Spleen (tissue), 7 donors: ENCODE measurements around the gene FSIP1.

Experiments
- POLR2A ChIP-seq, 3 donors: fragments of 450-650 bp; IDR thresholded peaks; one replicate each; pipeline ENCODE4 v1.5.1; 2017; ENCODE audit warnings: antibody characterized with exemption in 3 of 3, mild to moderate bottlenecking in 1 of 3
- TF ChIP-seq, protein P1 (sequence below), 11 experiments: fragments of 200-600 bp in 7 of 11; fragments of 450-650 bp in 4 of 11; sonication (generic) in 4 of 11; IDR thresholded peaks in 8 of 11; conservative IDR thresholded peaks in 3 of 11; 1 replicate in 7 of 11; 2 replicates in 4 of 11; pipeline versions ENCODE4 v1.4.0 to v1.8.0; 2016 to 2021; ENCODE audit warnings: antibody characterized with exemption in 11 of 11, inconsistent platforms in 4 of 11, mild to moderate bottlenecking in 1 of 11
- donor health status: DM: no; HTN: no; CAD: no; lungs with moderate emphysema.
- donor health status: DM: no; HTN: no; CAD: no.
- donor health status: DM: no; HTN: no; CAD: no.

DNA sequence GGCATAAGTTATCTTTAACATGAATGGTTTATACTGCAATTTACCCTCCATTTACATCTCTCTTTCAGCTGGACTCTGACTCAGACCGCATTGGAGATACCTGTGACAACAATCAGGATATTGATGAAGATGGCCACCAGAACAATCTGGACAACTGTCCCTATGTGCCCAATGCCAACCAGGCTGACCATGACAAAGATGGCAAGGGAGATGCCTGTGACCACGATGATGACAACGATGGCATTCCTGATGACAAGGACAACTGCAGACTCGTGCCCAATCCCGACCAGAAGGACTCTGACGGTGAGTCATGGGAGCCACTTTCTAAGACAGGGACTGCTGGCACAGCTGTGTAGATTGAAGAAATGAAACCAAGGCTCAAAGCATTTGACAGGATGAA, 190.1 kb downstream of the FSIP1 start:
- TF ChIP-seq, protein P1, sequence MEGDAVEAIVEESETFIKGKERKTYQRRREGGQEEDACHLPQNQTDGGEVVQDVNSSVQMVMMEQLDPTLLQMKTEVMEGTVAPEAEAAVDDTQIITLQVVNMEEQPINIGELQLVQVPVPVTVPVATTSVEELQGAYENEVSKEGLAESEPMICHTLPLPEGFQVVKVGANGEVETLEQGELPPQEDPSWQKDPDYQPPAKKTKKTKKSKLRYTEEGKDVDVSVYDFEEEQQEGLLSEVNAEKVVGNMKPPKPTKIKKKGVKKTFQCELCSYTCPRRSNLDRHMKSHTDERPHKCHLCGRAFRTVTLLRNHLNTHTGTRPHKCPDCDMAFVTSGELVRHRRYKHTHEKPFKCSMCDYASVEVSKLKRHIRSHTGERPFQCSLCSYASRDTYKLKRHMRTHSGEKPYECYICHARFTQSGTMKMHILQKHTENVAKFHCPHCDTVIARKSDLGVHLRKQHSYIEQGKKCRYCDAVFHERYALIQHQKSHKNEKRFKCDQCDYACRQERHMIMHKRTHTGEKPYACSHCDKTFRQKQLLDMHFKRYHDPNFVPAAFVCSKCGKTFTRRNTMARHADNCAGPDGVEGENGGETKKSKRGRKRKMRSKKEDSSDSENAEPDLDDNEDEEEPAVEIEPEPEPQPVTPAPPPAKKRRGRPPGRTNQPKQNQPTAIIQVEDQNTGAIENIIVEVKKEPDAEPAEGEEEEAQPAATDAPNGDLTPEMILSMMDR (IDR thresholded peaks at IDR 0.05 in 8 of 11, conservative IDR thresholded peaks at IDR 0.05 in 3 of 11) = no peak
- peak in 1 of 3 donors; percentile 1 for TF ChIP-seq POLR2A (IDR thresholded peaks at IDR 0.05)
